Cardiac fibroblast (primary cell): ENCODE data around the gene ADAM21.
"Not testable (repeated sequence)": the region's sequence is repeated elsewhere in the genome, so short reads cannot be mapped to it uniquely, and the experiment has no call there.

Experiments
- DNase-seq, 2 donors: peaks; one replicate each; pipeline versions ENCODE4 v3.0.0 to v3.0.0-alpha.2; 2010; ENCODE audit warnings: low read depth in 2 of 2
- H3K4me3 ChIP-seq, 2 donors: replicated peaks in 1 of 2; 1 replicate in 1 of 2; 2 replicates in 1 of 2; pipeline ENCODE4 v1.5.1; 2011; ENCODE audit warnings: low read depth in 2 of 2, low read length in 2 of 2, mild to moderate bottlenecking in 2 of 2, moderate library complexity in 1 of 2
- TF ChIP-seq, protein P1 (sequence below): IDR thresholded peaks from one replicate; pipeline ENCODE4 v1.5.1; 2011; ENCODE audit warnings: low read depth, mild to moderate bottlenecking, low read length, inconsistent platforms

Gene ADAM21

DNA sequence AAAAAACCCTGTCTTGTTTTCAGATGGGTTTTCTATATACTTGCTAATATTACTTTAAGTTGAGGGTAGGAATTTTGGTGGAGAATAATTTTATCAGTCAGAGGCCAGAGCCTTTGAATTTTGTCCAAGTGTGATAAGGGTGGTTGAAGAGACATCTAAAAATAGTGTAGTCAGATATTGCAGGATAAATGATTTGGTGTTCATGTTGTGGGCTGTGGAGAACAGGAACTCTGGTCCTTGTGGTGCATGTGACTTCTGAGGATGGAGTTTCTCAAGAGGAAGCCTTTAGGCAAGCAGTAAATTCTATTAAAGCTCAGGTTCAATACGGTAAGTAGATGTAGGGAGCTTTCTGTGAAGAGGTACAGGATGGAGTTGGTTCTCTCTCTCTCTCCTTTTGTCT is 2.8 kb downstream of the ADAM21 start:
- DNase-seq, result no peak
- TF ChIP-seq, protein P1, sequence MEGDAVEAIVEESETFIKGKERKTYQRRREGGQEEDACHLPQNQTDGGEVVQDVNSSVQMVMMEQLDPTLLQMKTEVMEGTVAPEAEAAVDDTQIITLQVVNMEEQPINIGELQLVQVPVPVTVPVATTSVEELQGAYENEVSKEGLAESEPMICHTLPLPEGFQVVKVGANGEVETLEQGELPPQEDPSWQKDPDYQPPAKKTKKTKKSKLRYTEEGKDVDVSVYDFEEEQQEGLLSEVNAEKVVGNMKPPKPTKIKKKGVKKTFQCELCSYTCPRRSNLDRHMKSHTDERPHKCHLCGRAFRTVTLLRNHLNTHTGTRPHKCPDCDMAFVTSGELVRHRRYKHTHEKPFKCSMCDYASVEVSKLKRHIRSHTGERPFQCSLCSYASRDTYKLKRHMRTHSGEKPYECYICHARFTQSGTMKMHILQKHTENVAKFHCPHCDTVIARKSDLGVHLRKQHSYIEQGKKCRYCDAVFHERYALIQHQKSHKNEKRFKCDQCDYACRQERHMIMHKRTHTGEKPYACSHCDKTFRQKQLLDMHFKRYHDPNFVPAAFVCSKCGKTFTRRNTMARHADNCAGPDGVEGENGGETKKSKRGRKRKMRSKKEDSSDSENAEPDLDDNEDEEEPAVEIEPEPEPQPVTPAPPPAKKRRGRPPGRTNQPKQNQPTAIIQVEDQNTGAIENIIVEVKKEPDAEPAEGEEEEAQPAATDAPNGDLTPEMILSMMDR, result no peak
- no peak overlapping the region for H3K4me3 ChIP-seq

DNA sequence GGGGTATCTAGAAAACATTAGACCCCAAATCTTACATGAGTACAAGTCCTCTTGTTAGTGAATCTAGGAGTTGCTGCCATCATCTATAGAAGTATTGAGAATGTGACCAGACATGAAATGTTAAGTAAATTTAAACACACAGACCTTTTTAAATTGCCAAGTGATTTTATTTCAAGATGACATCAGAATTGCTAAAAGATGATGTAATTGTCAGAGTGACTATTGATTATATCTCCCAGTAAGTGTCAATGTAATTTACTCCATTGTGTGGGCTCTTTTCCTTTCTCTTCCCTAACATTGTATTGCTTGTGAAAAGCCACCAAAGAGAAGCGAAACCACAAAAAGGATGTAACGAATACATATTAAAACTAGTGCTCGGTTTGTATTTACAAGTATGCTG is 16.8 kb downstream of the ADAM21 start:
- DNase-seq, result no peak
- no peak overlapping the region for H3K4me3 ChIP-seq
- TF ChIP-seq, protein P1, result no peak

GRCh38 chr14:70470863-70471563 is 19.0 kb downstream of the ADAM21 start:
- H3K4me3 ChIP-seq, DNase-seq: not testable (repeated sequence)

- no peak for DNase-seq
- TF ChIP-seq, protein P1, result no peak
These were observed 20.5 kb downstream of the ADAM21 start for GRCh38 chr14:70472253-70473159.

GRCh38 chr14:70473825-70474224 is 21.9 kb downstream of the ADAM21 start:
- TF ChIP-seq, protein P1, result no peak
- H3K4me3 ChIP-seq, result no peak overlapping the region
- DNase-seq, result no peak

More at GRCh38 chr14:70472253-70473159, 20.5 kb downstream of the ADAM21 start:
- no peak overlapping the region for H3K4me3 ChIP-seq

DNA sequence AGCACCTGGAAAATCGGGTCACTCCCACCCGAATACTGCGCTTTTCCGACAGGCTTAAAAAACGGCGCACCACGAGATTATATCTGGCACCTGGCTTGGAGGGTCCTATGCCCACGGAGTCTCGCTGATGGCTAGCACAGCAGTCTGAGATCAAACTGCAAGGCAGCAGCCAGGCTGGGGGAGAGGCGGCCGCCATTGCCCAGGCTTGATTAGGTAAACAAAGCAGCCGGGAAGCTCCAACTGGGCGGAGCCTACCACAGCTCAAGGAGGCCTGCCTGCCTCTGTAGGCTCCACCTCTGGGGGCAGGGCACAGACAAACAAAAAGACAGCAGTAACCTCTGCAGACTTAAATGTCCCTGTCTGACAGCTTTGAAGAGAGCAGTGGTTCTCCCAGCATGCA is 23.5 kb downstream of the ADAM21 start:
- H3K4me3 ChIP-seq, DNase-seq: not testable (repeated sequence)

GRCh38 chr14:70477356-70478105 is 25.6 kb downstream of the ADAM21 start:
- H3K4me3 ChIP-seq, DNase-seq: not testable (repeated sequence)
